Vagina (tissue), 2 donors: Measurements from ENCODE around the gene CLPTM1. TPM values are rescaled to one million over a fixed set of nuclear protein-coding genes. Genes with fewer than 3 reads are reported as not detected.

Source experiments
- DNase-seq, 2 donors: peaks; one replicate each; pipeline ENCODE4 v3.0.0-alpha.2; 2017; ENCODE audit errors: extremely low spot score in 2 of 2
- H3K27ac ChIP-seq: fragments of 200-600 bp; sonication (generic); one replicate; pipeline ENCODE4 v1.5.1; 2019
- H3K27me3 ChIP-seq: fragments of 200-600 bp; sonication (generic); one replicate; pipeline ENCODE4 v1.5.1; 2019
- H3K36me3 ChIP-seq, 2 donors: fragments of 200-600 bp; sonication (generic); one replicate each; pipeline ENCODE4 v1.5.1; 2017 to 2019
- H3K4me1 ChIP-seq: fragments of 200-600 bp; sonication (generic); one replicate; pipeline ENCODE4 v1.5.1; 2019
- H3K4me3 ChIP-seq, 2 donors: fragments of 200-600 bp; sonication (generic); 1 replicate in 1 of 2; 2 replicates in 1 of 2; pipeline ENCODE4 v1.5.1; 2016 to 2019
- H3K9me3 ChIP-seq: fragments of 200-600 bp; sonication (generic); one replicate; pipeline ENCODE4 v1.5.1; 2019
- POLR2A ChIP-seq, 2 donors: fragments of 450-650 bp; IDR thresholded peaks; one replicate each; pipeline ENCODE4 v1.6.1; 2017; ENCODE audit warnings: antibody characterized with exemption in 2 of 2, mild to moderate bottlenecking in 2 of 2, moderate library complexity in 2 of 2
- POLR2AphosphoS5 ChIP-seq, 2 donors: sonication (generic); formaldehyde crosslinking; IDR thresholded peaks; one replicate each; pipeline ENCODE4 v1.9.0; 2017; ENCODE audit warnings: antibody characterized with exemption in 2 of 2, mild to moderate bottlenecking in 2 of 2, low read depth in 1 of 2; ENCODE audit not compliant: insufficient read depth in 1 of 2
- intact Hi-C: fragments of 100-400 bp; cut with DNase I; formaldehyde crosslinking; loops from one replicate; pipeline ENCODE4 v1.15.1; 2023
- total RNA-seq: library from RNA; depleted of rRNA; stranded (reverse); fragments of >200 nt; gene quantifications from one replicate; pipeline ENCODE4 v1.2.3, GENCODE V29; 2016
- TF ChIP-seq, protein P1 (sequence below), 3 experiments: fragments of 450-650 bp in 2 of 3; fragments of 200-600 bp in 1 of 3; sonication (generic) in 1 of 3; IDR thresholded peaks; one replicate each; pipeline ENCODE4 v1.5.1; 2017 to 2019; ENCODE audit warnings: antibody characterized with exemption in 3 of 3, mild to moderate bottlenecking in 2 of 3, moderate library complexity in 2 of 3

Gene CLPTM1
- total RNA-seq, 1 donor from 2014 or later = 130 TPM

DNA sequence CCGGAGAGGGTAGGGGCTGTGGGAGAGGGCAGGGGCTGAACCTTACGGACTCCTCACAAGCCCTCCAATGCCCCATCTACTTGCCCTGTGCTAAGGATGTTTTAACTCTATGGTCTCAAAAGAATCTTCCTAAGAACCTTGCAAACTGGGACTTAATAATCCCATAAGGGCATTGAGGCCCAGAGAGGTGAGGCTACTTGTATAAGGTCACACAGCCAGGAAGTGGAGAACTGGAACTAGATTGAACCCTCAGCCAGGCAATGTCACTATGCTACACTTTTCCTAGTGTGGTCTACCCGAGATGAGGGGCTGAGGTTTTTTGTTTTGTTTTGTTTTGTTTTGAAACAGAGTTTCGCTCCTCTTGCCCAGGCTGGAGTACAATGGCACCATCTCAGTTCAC lies 23.6 kb upstream of the CLPTM1 start:
- H3K4me1 ChIP-seq = peaks cover 8% of the 10 kb centered on the region
- no peak overlapping the region for H3K4me3 ChIP-seq
- H3K36me3 ChIP-seq = no peaks in the 10 kb centered on the region
- H3K27ac ChIP-seq = no peak overlapping the region
- H3K27me3 ChIP-seq = no peaks in the 10 kb centered on the region
- TF ChIP-seq POLR2A (IDR thresholded peaks at IDR 0.05) (no peak), POLR2AphosphoS5 (IDR thresholded peaks at IDR 0.05; ENCODE audit: insufficient read depth in 1 of 2, low read depth in 1 of 2) (no peak)
- TF ChIP-seq, protein P1, sequence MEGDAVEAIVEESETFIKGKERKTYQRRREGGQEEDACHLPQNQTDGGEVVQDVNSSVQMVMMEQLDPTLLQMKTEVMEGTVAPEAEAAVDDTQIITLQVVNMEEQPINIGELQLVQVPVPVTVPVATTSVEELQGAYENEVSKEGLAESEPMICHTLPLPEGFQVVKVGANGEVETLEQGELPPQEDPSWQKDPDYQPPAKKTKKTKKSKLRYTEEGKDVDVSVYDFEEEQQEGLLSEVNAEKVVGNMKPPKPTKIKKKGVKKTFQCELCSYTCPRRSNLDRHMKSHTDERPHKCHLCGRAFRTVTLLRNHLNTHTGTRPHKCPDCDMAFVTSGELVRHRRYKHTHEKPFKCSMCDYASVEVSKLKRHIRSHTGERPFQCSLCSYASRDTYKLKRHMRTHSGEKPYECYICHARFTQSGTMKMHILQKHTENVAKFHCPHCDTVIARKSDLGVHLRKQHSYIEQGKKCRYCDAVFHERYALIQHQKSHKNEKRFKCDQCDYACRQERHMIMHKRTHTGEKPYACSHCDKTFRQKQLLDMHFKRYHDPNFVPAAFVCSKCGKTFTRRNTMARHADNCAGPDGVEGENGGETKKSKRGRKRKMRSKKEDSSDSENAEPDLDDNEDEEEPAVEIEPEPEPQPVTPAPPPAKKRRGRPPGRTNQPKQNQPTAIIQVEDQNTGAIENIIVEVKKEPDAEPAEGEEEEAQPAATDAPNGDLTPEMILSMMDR (IDR thresholded peaks at IDR 0.05) = no peak
- intact Hi-C loops = no loop called here
- no peak for DNase-seq
- no peaks in the 10 kb centered on the region for H3K9me3 ChIP-seq

DNA sequence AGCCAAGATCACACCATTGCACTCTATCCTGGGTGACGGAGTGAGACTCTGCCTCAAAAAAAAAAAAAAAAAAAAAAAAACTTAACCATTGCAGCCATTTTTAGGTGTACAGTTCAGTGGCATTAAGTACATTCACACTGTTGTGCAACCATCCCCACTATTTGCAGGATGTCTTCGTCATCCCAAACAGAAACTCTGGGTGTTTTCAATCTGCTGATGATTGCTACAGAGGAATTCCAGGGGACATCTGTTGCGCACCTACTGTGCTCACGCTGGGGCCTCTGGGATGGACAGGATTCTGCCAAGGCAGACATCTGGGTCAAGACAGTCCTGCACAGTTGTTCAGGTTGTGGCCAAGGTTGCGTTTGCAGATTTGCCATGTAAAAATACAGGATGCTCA lies 15.5 kb upstream of the CLPTM1 start:
- no peak overlapping the region for H3K4me3 ChIP-seq
- intact Hi-C loops = loop anchor here (2.0 kb wide), 1 partner anchor 71 kb away; no protein-coding TSS in a partner anchor
- DNase-seq = no peak

DNA sequence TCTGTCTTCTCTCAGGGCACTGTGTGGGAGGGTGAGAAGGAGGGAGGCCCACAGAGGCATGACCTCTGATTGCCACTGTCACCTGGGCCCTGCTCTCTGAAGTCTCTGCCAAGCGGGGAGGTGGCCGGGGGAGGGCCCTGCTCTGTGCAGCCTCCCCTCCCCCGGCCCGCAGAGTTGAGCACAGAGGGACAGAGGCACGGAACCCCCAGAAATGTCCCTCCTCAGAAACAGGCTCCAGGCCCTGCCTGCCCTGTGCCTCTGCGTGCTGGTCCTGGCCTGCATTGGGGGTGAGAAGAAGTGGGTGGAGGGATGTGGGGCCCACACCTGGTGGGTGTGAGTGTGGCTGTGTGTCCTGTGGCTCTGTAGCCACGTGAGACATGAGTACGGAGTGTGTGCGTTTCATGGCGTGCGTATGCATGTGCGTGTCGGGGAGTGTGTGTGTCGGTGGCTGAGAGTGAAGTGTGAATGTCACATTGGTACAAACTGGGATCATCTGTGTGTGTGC lies 13.1 kb upstream of the CLPTM1 start, which contains the start of gene APOC4:
APOC4 (plus strand) TSS at position 171 of the 505 bp plus-strand sequence; CDS start at position 212, 41 bp downstream.
- Histone ChIP-seq H3K27me3 (no peaks in the 10 kb centered on the region), H3K36me3 (no peaks in the 10 kb centered on the region), H3K9me3 (no peaks in the 10 kb centered on the region), H3K27ac (no peak within 1 kb of the TSS), H3K4me1 (no peaks in the 10 kb centered on the region), H3K4me3 (no peak within 1 kb of the TSS)
- TF ChIP-seq, protein P1 (IDR thresholded peaks at IDR 0.05) = no peak
- no peak for TF ChIP-seq POLR2A (IDR thresholded peaks at IDR 0.05)
- TF ChIP-seq POLR2AphosphoS5 (IDR thresholded peaks at IDR 0.05; ENCODE audit: insufficient read depth in 1 of 2, low read depth in 1 of 2) = no peak
- intact Hi-C loops = no loop called here
- DNase-seq = no peak

More for the DNA sequence above, 15.5 kb upstream of the CLPTM1 start:
- Histone ChIP-seq H3K27me3 (no peaks in the 10 kb centered on the region), H3K4me1 (no peaks in the 10 kb centered on the region), H3K9me3 (no peaks in the 10 kb centered on the region), H3K36me3 (no peaks in the 10 kb centered on the region), H3K27ac (no peak overlapping the region)
- TF ChIP-seq, protein P1 (IDR thresholded peaks at IDR 0.05) = no peak
- no peak for TF ChIP-seq POLR2AphosphoS5 (IDR thresholded peaks at IDR 0.05; ENCODE audit: insufficient read depth in 1 of 2, low read depth in 1 of 2)
- no peak for TF ChIP-seq POLR2A (IDR thresholded peaks at IDR 0.05)

DNA sequence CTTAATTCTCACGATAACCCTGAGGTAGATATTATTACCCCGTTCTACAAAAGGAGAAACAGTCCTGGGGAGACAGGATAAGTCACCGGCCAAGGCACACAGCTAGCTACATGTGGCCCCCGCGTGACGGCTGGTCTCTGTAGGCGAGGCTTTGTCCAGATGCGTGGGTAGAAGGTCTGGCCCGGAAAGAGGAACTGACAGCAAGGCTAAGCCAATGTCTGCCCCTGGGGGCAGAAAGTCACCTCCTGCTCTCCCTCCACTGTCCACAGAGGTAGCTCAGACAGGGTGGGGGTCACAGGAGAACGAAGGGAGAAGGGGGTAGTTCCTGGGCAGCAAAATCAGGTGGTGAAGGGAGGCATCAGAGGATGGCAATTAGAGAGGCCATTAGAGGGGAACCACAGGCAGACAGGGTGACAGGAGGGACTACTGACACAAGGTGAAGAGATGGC lies 11.4 kb upstream of the CLPTM1 start:
- Histone ChIP-seq H3K4me1 (no peaks in the 10 kb centered on the region), H3K9me3 (no peaks in the 10 kb centered on the region), H3K27ac (no peak overlapping the region), H3K36me3 (no peaks in the 10 kb centered on the region), H3K4me3 (no peak overlapping the region), H3K27me3 (no peaks in the 10 kb centered on the region)
- intact Hi-C loops = no loop called here
- no peak for DNase-seq
- TF ChIP-seq POLR2AphosphoS5 (IDR thresholded peaks at IDR 0.05; ENCODE audit: insufficient read depth in 1 of 2, low read depth in 1 of 2) = no peak
- TF ChIP-seq, protein P1 (IDR thresholded peaks at IDR 0.05) = no peak
- no peak for TF ChIP-seq POLR2A (IDR thresholded peaks at IDR 0.05)

DNA sequence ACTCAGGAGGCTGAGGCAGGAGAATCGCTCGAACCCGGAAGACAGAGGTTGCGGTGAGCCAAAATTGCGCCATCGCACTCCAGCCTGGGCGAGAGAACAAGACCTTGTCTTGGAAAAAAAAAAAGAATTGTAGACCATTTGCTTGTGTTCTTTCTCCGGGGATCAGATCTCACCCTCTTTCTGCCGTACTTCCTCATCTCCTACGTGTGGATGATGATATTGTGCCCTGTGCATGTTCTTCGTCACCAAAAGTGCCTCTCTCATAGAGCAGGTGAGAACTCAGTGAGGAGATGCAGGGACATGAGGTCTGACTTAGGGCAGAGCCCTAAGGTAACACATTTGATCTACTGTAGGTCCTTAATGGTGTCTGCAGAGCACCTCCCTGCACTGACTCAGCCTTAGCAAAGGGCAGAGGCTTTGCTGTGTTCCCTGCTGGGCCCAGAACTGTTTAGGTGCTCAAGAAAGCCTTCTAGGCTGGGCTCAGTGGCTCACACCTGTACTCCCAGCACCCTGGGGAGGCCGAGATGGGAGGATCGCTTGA lies 8.1 kb upstream of the CLPTM1 start:
- intact Hi-C loops = no loop called here

More for the DNA sequence above, 8.1 kb upstream of the CLPTM1 start:
- DNase-seq = no peak
- no peak overlapping the region for H3K27ac ChIP-seq
- TF ChIP-seq POLR2A (IDR thresholded peaks at IDR 0.05) = no peak
- TF ChIP-seq, protein P1 (IDR thresholded peaks at IDR 0.05) = no peak
- no peak for TF ChIP-seq POLR2AphosphoS5 (IDR thresholded peaks at IDR 0.05; ENCODE audit: insufficient read depth in 1 of 2, low read depth in 1 of 2)
- H3K9me3 ChIP-seq = no peaks in the 10 kb centered on the region
- no peak overlapping the region for H3K4me3 ChIP-seq
- H3K4me1 ChIP-seq = peaks cover 11% of the 10 kb centered on the region
- no peaks in the 10 kb centered on the region for H3K27me3 ChIP-seq
- H3K36me3 ChIP-seq = no peaks in the 10 kb centered on the region
